Neuronal stem cell (in vitro differentiated cells): ENCODE measurements around the gene SLAMF8.

Experiments used
- DNase-seq: peaks from one replicate; pipeline ENCODE4 v3.0.0-alpha.2; 2013; ENCODE audit warnings: low spot score
- H2AFZ ChIP-seq: one replicate; pipeline ENCODE4 v1.6.1; 2013; ENCODE audit warnings: mild to moderate bottlenecking, low read length, inconsistent platforms
- H2AK5ac ChIP-seq: 2 replicates; pipeline ENCODE4 v1.6.1; 2013; ENCODE audit warnings: low read depth, mild to moderate bottlenecking, inconsistent platforms, low read length, moderate library complexity, mixed read lengths
- H2BK120ac ChIP-seq: 2 replicates; pipeline ENCODE4 v1.6.1; 2013; ENCODE audit warnings: low read depth, mild to moderate bottlenecking, inconsistent platforms, low read length, moderate library complexity, mixed read lengths
- H2BK12ac ChIP-seq: one replicate; pipeline ENCODE4 v1.6.1; 2013; ENCODE audit warnings: low read length, inconsistent platforms
- H2BK15ac ChIP-seq: 2 replicates; pipeline ENCODE4 v1.6.1; 2013; ENCODE audit warnings: mild to moderate bottlenecking, low read length, inconsistent platforms, mixed read lengths
- H2BK5ac ChIP-seq: one replicate; pipeline ENCODE4 v1.6.1; 2013; ENCODE audit warnings: inconsistent platforms, mild to moderate bottlenecking, low read length, moderate library complexity
- H3K14ac ChIP-seq: one replicate; pipeline ENCODE4 v1.6.1; 2013; ENCODE audit warnings: low read length, inconsistent platforms
- H3K18ac ChIP-seq: 2 replicates; pipeline ENCODE4 v1.6.1; 2013; ENCODE audit warnings: low read length, inconsistent platforms
- H3K23ac ChIP-seq: 2 replicates; pipeline ENCODE4 v1.6.1; 2013; ENCODE audit warnings: low read depth, mild to moderate bottlenecking, mixed read lengths, low read length, inconsistent platforms; ENCODE audit not compliant: poor library complexity
- H3K27ac ChIP-seq: replicated peaks from 3 replicates; pipeline ENCODE4 v1.5.1; 2013; ENCODE audit warnings: low read length, inconsistent platforms
- H3K27me3 ChIP-seq, 3 experiments: 2 replicates each; pipeline ENCODE4 v1.6.1; 2013; ENCODE audit warnings: low read length in 3 of 3, mild to moderate bottlenecking in 2 of 3, inconsistent platforms in 1 of 3, low read depth in 1 of 3, mixed read lengths in 1 of 3, moderate library complexity in 1 of 3; ENCODE audit not compliant: control insufficient read depth in 3 of 3, insufficient read depth in 3 of 3
- H3K36me3 ChIP-seq, 2 donors: replicated peaks in 1 of 2; 2 replicates each; pipeline ENCODE4 v1.6.1; 2013; ENCODE audit warnings: low read length in 2 of 2; ENCODE audit not compliant: control insufficient read depth in 2 of 2, insufficient read depth in 2 of 2
- H3K4ac ChIP-seq: 2 replicates; pipeline ENCODE4 v1.6.1; 2013; ENCODE audit warnings: inconsistent platforms, mild to moderate bottlenecking, low read length, moderate library complexity
- H3K4me1 ChIP-seq, 2 donors: 1 replicate in 1 of 2; 2 replicates in 1 of 2; pipeline ENCODE4 v1.6.1; 2013; ENCODE audit warnings: low read length in 2 of 2, low read depth in 1 of 2; ENCODE audit not compliant: control insufficient read depth in 2 of 2, insufficient read depth in 1 of 2
- H3K4me2 ChIP-seq: one replicate; pipeline ENCODE4 v1.6.1; 2013; ENCODE audit warnings: mild to moderate bottlenecking, low read length, inconsistent platforms; ENCODE audit not compliant: insufficient read depth, poor library complexity, severe bottlenecking
- H3K4me3 ChIP-seq, 2 donors: 2 replicates each; pipeline ENCODE4 v1.5.1; 2013; ENCODE audit warnings: low read length in 2 of 2, mild to moderate bottlenecking in 2 of 2, inconsistent platforms in 1 of 2, moderate library complexity in 1 of 2
- H3K79me1 ChIP-seq: one replicate; pipeline ENCODE4 v1.6.1; 2013; ENCODE audit warnings: low read depth, mild to moderate bottlenecking, inconsistent platforms, low read length, moderate library complexity
- H3K9ac ChIP-seq: one replicate; pipeline ENCODE4 v1.6.1; 2013; ENCODE audit warnings: mild to moderate bottlenecking, low read depth, low read length, inconsistent platforms; ENCODE audit not compliant: poor library complexity
- H3K9me3 ChIP-seq, 2 donors: replicated peaks in 1 of 2; 2 replicates each; pipeline versions ENCODE3 to v1.6.1; 2013; ENCODE audit warnings: low read length in 2 of 2, mild to moderate bottlenecking in 2 of 2, inconsistent platforms in 1 of 2, low read depth in 1 of 2, mixed read lengths in 1 of 2, moderate library complexity in 1 of 2; ENCODE audit not compliant: control insufficient read depth in 2 of 2, insufficient read depth in 1 of 2
- H4K8ac ChIP-seq: one replicate; pipeline ENCODE4 v1.6.1; 2013; ENCODE audit warnings: low read depth, mild to moderate bottlenecking, inconsistent platforms, low read length, moderate library complexity
- H4K91ac ChIP-seq: one replicate; pipeline ENCODE4 v1.6.1; 2013; ENCODE audit warnings: low read length, low read depth, mild to moderate bottlenecking, inconsistent platforms; ENCODE audit not compliant: poor library complexity
- WGBS, 2 donors: extraction: QIAGEN DNeasy Blood & Tissue Kit; methylation state at CpG; one replicate each; pipeline ENCODE4 v1.1.7; 2013; ENCODE audit warnings: missing lambda C conversion rate in 2 of 2, mixed read lengths in 1 of 2; ENCODE audit not compliant: insufficient read length in 2 of 2, insufficient replicate concordance in 1 of 2; ENCODE audit errors: extremely low coverage in 2 of 2; 5-methylcytosine and 5-hydroxymethylcytosine counted together

Gene SLAMF8

DNA sequence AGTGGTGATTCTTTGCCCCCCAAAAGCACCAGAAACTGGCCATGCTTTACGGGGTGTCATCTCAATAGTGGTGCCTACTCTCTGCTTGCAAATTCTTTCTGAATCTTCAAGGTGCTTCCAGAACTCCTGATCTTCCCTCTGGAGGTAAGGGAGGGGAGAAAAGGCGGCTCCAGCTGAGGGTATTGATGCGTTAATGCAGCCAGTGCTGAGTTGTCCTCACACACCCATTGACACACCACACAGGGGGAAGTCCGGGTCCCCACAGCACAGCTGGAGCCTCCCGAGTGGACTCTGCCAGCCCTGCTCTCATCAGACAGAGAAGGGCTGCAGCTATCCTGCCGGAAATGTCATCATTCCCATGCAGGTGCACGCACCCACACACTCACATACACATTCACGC, 34.5 kb downstream of the SLAMF8 start:
- no peak overlapping the region for H2BK15ac ChIP-seq
- no peak overlapping the region for H3K4me2 ChIP-seq
- no peak overlapping the region for H3K14ac ChIP-seq
- H4K8ac ChIP-seq = no peak overlapping the region
- H3K79me1 ChIP-seq = no peaks in the 10 kb centered on the region
- H2BK120ac ChIP-seq = no peak overlapping the region
- H3K4me3 ChIP-seq = no peak overlapping the region
- H2AFZ ChIP-seq = no peak overlapping the region
- no peak overlapping the region for H2BK12ac ChIP-seq
- H3K27me3 ChIP-seq = peaks cover 0 to 59% (median 11%) of the 10 kb centered on the region in 3 experiments
- H3K23ac ChIP-seq = no peak overlapping the region
- DNase-seq = no peak
- no CpG with 5 or more reads among the region's 8 CpGs for WGBS, 2 donors
- no peak overlapping the region for H3K9ac ChIP-seq
- H3K27ac ChIP-seq = no peak overlapping the region
- no peaks in the 10 kb centered on the region for H3K4me1 ChIP-seq
- no peak overlapping the region for H3K4ac ChIP-seq
- no peak overlapping the region for H2BK5ac ChIP-seq
- no peaks in the 10 kb centered on the region for H3K36me3 ChIP-seq
- H3K18ac ChIP-seq = no peak overlapping the region
- no peak overlapping the region for H4K91ac ChIP-seq
- no peaks in the 10 kb centered on the region for H3K9me3 ChIP-seq
- H2AK5ac ChIP-seq = peak overlapping the region; percentile 12

GRCh38 chr1:159862031-159862430, 35.4 kb downstream of the SLAMF8 start:
- Histone ChIP-seq H3K27ac (no peak overlapping the region), H3K23ac (no peak overlapping the region), H2BK15ac (no peak overlapping the region), H2BK120ac (no peak overlapping the region), H3K14ac (peak overlapping the region; percentile 85), H2AK5ac (peak overlapping the region; percentile 11), H3K4ac (no peak overlapping the region), H4K8ac (no peak overlapping the region), H3K4me2 (no peak overlapping the region), H3K4me3 (peak overlapping the region in 1 of 2 donors; percentile 5), H3K4me1 (no peaks in the 10 kb centered on the region), H3K36me3 (no peaks in the 10 kb centered on the region), H2AFZ (no peak overlapping the region), H3K9me3 (no peaks in the 10 kb centered on the region), H3K79me1 (no peaks in the 10 kb centered on the region), H3K18ac (no peak overlapping the region), H4K91ac (no peak overlapping the region), H3K27me3 (peaks cover 0 to 56% (median 5%) of the 10 kb centered on the region in 3 experiments), H3K9ac (no peak overlapping the region), H2BK5ac (no peak overlapping the region), H2BK12ac (no peak overlapping the region)
- DNase-seq = no peak
- WGBS, 2 donors = no CpG with 5 or more reads among the region's 5 CpGs

- H3K36me3 ChIP-seq = no peaks in the 10 kb centered on the region
- no CpG with 5 or more reads among the region's 4 CpGs for WGBS, 2 donors
These were observed 35.9 kb downstream of the SLAMF8 start, which contains the start of gene VSIG8 for GRCh38 chr1:159862557-159862956. Gene VSIG8, minus strand, starts transcription at chr1:159862657. Its CDS starts 136 bp downstream, at chr1:159862521.

DNA sequence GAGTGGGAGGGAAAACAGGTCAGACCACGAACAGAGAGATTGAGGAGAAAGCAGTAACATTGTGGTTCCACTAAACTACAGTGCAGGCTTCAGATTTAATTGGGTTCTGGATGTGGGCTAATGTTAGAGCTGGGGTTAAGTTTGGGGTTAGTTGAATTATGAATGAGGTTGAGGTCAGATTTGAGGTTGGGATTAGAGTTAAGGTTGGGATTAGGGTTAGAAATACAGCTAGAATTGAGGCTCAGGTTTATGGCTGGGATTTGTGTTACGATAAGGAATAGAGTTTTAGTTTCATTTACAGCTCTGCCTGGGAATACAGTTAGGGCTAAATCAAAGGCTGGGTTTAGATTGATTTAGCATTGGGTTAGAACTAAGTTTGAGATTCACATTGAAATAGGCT, 37.6 kb downstream of the SLAMF8 start:
- Histone ChIP-seq H3K4ac (no peak overlapping the region), H3K9me3 (no peaks in the 10 kb centered on the region), H3K27me3 (peaks cover 0 to 58% (median 2%) of the 10 kb centered on the region in 3 experiments), H3K9ac (no peak overlapping the region), H2AK5ac (no peak overlapping the region), H3K4me2 (no peak overlapping the region), H2BK5ac (no peak overlapping the region), H3K4me1 (peaks cover 0 to 3% of the 10 kb centered on the region in 2 donors), H3K79me1 (no peaks in the 10 kb centered on the region), H4K91ac (no peak overlapping the region), H3K14ac (no peak overlapping the region), H2BK120ac (no peak overlapping the region), H3K23ac (no peak overlapping the region), H3K18ac (no peak overlapping the region), H3K4me3 (no peak overlapping the region), H2BK15ac (no peak overlapping the region), H3K36me3 (no peaks in the 10 kb centered on the region), H2BK12ac (no peak overlapping the region), H4K8ac (no peak overlapping the region), H2AFZ (no peak overlapping the region), H3K27ac (no peak overlapping the region)
- WGBS, 2 donors = no CpG with 5 or more reads among the region's 2 CpGs
- DNase-seq = no peak

More at GRCh38 chr1:159862557-159862956, 35.9 kb downstream of the SLAMF8 start, which contains the start of gene VSIG8:
- no peak within 1 kb of the TSS for H4K91ac ChIP-seq
- H3K4ac ChIP-seq = no peak within 1 kb of the TSS
- no peak within 1 kb of the TSS for H2BK15ac ChIP-seq
- H2AFZ ChIP-seq = no peak within 1 kb of the TSS
- no peak within 1 kb of the TSS for H4K8ac ChIP-seq
- H3K4me3 ChIP-seq = peak within 1 kb of the TSS in 1 of 2 donors; percentile 5
- H2AK5ac ChIP-seq = peak within 1 kb of the TSS; percentile 12
- H3K9me3 ChIP-seq = no peaks in the 10 kb centered on the region
- no peak within 1 kb of the TSS for H3K4me2 ChIP-seq
- H3K9ac ChIP-seq = no peak within 1 kb of the TSS
- no peak within 1 kb of the TSS for H3K27ac ChIP-seq
- no peaks in the 10 kb centered on the region for H3K79me1 ChIP-seq
- peaks cover 0 to 60% (median 4%) of the 10 kb centered on the region in 3 experiments for H3K27me3 ChIP-seq
- H2BK120ac ChIP-seq = no peak within 1 kb of the TSS
- peak within 1 kb of the TSS; percentile 85 for H3K14ac ChIP-seq
- no peak for DNase-seq
- H3K23ac ChIP-seq = no peak within 1 kb of the TSS
- no peak within 1 kb of the TSS for H2BK12ac ChIP-seq
- peaks cover 0 to under 1% of the 10 kb centered on the region in 2 donors for H3K4me1 ChIP-seq
- no peak within 1 kb of the TSS for H2BK5ac ChIP-seq
- H3K18ac ChIP-seq = peak within 1 kb of the TSS; percentile 49
